GM04503 (cell line): Measurements from ENCODE around the gene SGCD.

Experiments
- DNase-seq: peaks from one replicate; pipeline ENCODE4 v3.0.0-alpha.2; 2012; ENCODE audit warnings: low read depth

Gene SGCD

GRCh38 chr5:156361436-156362109 is 34.6 kb downstream of the SGCD start:
- no peak for DNase-seq

GRCh38 chr5:156363861-156364260 is 36.9 kb downstream of the SGCD start:
- no peak for DNase-seq

GRCh38 chr5:156366521-156366920 is 39.6 kb downstream of the SGCD start:
- DNase-seq: no peak

- peak; percentile 88 for DNase-seq
Measured at GRCh38 chr5:156367597-156367996, 40.6 kb downstream of the SGCD start.

- DNase-seq: no peak
Measured at GRCh38 chr5:156375895-156376495, 49.0 kb downstream of the SGCD start.

GRCh38 chr5:156376751-156377150 is 49.8 kb downstream of the SGCD start:
- no peak for DNase-seq

- DNase-seq: no peak
Measured at GRCh38 chr5:156378159-156378558, 51.2 kb downstream of the SGCD start.

- DNase-seq: no peak
Measured at GRCh38 chr5:156379206-156379605, 52.2 kb downstream of the SGCD start.

GRCh38 chr5:156380848-156381247 is 53.9 kb downstream of the SGCD start:
- DNase-seq: peak; percentile 80

GRCh38 chr5:156383510-156384265 is 56.7 kb downstream of the SGCD start:
- peak; percentile 68 for DNase-seq

GRCh38 chr5:156385416-156385815 is 58.5 kb downstream of the SGCD start:
- no peak for DNase-seq

- no peak for DNase-seq
Measured at GRCh38 chr5:156386976-156387375, 60.0 kb downstream of the SGCD start.

- no peak for DNase-seq
Measured at GRCh38 chr5:156387391-156387790, 60.4 kb downstream of the SGCD start.

GRCh38 chr5:156388233-156388632 is 61.3 kb downstream of the SGCD start:
- no peak for DNase-seq

GRCh38 chr5:156391139-156391538 is 64.2 kb downstream of the SGCD start:
- no peak for DNase-seq

GRCh38 chr5:156393980-156394379 is 67.0 kb downstream of the SGCD start:
- no peak for DNase-seq

GRCh38 chr5:156394642-156395305 is 67.8 kb downstream of the SGCD start:
- no peak for DNase-seq

GRCh38 chr5:156395306-156395675 is 68.3 kb downstream of the SGCD start:
- DNase-seq: no peak

GRCh38 chr5:156396063-156396829 is 69.3 kb downstream of the SGCD start:
- peak; percentile 44 for DNase-seq

- no peak for DNase-seq
Measured at GRCh38 chr5:156396830-156397081, 69.8 kb downstream of the SGCD start.

GRCh38 chr5:156399323-156399722 is 72.4 kb downstream of the SGCD start:
- no peak for DNase-seq

GRCh38 chr5:156400231-156400986 is 73.4 kb downstream of the SGCD start:
- DNase-seq: no peak
